Amniotic stem cell (primary cell): ENCODE data around the gene TPPP3.

ENCODE experiments used
- DNase-seq: peaks from one replicate; lab custom pipeline; 2025; lab: John Stamatoyannopoulos, UW

TPPP3 gene

GRCh38 chr16:67341250-67341649 is 52.0 kb downstream of the TPPP3 start:
- DNase-seq: no peak
